Measurements from ENCODE around the gene KIF17. TPM values are rescaled to one million over a fixed set of nuclear protein-coding genes. Genes with fewer than 3 reads are reported as not detected.

The KIF17 gene
- total and polyA plus RNA-seq, 2 of the 8 experiments (the other 6 are each of a cell fraction or from before 2014, with no cell fraction given) = 6.9 to 10.4 TPM

DNA sequence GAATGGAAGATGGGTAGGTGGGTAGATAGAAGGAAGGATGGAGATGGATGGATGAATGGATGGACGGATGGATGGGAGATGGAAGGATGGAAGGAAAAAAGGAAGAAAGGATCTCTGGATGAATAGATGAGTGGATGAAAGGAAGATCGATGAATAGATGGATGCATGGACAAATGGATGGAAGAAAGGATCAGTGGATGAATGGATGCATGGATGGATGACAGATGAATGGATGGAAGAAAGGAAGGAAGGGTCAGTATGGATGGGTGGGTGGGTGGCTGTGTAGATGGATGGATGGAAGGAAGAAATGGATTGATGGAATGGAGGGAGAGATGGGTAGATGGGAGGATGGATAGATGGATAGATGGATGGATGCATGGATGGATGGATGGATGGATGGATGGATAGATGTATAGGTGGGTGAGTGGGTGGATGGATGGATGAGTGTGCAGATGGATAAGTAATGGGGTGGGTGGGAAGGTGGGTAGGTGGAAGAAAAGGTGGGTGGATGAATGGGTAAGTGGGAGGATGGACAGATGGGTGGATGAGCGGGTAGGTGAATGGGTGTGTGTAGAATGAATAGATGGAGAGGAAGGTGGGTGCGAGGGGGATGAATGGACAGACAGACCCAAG is 14.6 kb downstream of the KIF17 start:
- FAIRE-seq (no peak), DNase-seq (ENCODE audit: low read depth in 1 of 2, low spot score in 2 of 2) (no peak)
- peaks cover 8% of the 10 kb centered on the region; the same call in 1 of the 2 replicates for H3K23me2 ChIP-seq (ENCODE audit: low read depth, low read length)
- peak overlapping the region; percentile 77 for H3K56ac ChIP-seq (replicated peaks; ENCODE audit: insufficient read length, low read depth, low read length)
- no peak overlapping the region for H4K91ac ChIP-seq (replicated peaks; ENCODE audit: insufficient read length, low read length)
- H3K14ac ChIP-seq (ENCODE audit: insufficient read length) = no peak overlapping the region
- no peak overlapping the region for H4K8ac ChIP-seq (ENCODE audit: extremely low read depth, insufficient read depth, low read length)
- H2BK20ac ChIP-seq (ENCODE audit: low read length) = no peak overlapping the region
- H3K4me3 ChIP-seq (ENCODE audit: extremely low read depth in 1 of 4, insufficient read depth in 2 of 4, low read depth in 3 of 4, low read length in 4 of 4) = no peak overlapping the region
- no peaks in the 10 kb centered on the region; a peak in 2 of 8 replicates for H3K36me3 ChIP-seq (ENCODE audit: control insufficient read depth in 2 of 4, insufficient read depth in 4 of 4, low read length in 3 of 4)
- H4K5ac ChIP-seq (ENCODE audit: insufficient read length, low read depth, low read length) = no peak overlapping the region
- no peak overlapping the region for H3K4me2 ChIP-seq (ENCODE audit: insufficient read depth in 1 of 2, low read depth in 2 of 2, low read length in 2 of 2)
- H3K23ac ChIP-seq (ENCODE audit: insufficient read length) = no peak overlapping the region
- H3K79me2 ChIP-seq (ENCODE audit: control insufficient read depth in 1 of 2, insufficient read depth in 2 of 2, low read length in 2 of 2) = no peaks in the 10 kb centered on the region
- POLR2A ChIA-PET (ENCODE audit: partially characterized antibody) = interaction anchor here (1.0 kb wide), 1 partner anchor 35 kb away, joined by 3 read pairs; no protein-coding TSS in a partner anchor
- peaks cover 0 to 14% of the 10 kb centered on the region in 2 experiments for H4K20me1 ChIP-seq (replicated peaks in 1 of 2; ENCODE audit: control insufficient read depth in 1 of 2, insufficient read depth in 2 of 2, low read length in 2 of 2)
- no peak overlapping the region; the same call in 1 of the 2 replicates for H2BK5ac ChIP-seq (ENCODE audit: low read depth, low read length)
- H3K27ac ChIP-seq (ENCODE audit: low read depth, low read length) = no peak overlapping the region
- H2BK120ac ChIP-seq (replicated peaks; ENCODE audit: low read depth, low read length) = no peak overlapping the region
- WGBS, 2 experiments (ENCODE audit: extremely low coverage in 1 of 2, insufficient coverage in 1 of 2, insufficient read length in 1 of 2, insufficient replicate concordance in 2 of 2, low coverage in 1 of 2, low lambda C conversion rate in 2 of 2, missing lambda C conversion rate in 1 of 2) = 90 to 100% methylated on average over 4 of the region's 4 CpGs
- CTCF ChIA-PET (ENCODE audit: partially characterized antibody) = interaction anchor here (0.6 kb wide), 1 partner anchor 62 kb away, joined by 3 read pairs; no protein-coding TSS in a partner anchor
- no peak overlapping the region for H3K9ac ChIP-seq (replicated peaks in 1 of 4; ENCODE audit: extremely low read depth in 1 of 4, low read depth in 3 of 4, low read length in 3 of 4)
- no peaks in the 10 kb centered on the region for H3K4me1 ChIP-seq (replicated peaks in 1 of 4; ENCODE audit: control insufficient read depth in 3 of 4, insufficient read depth in 4 of 4, low read length in 3 of 4)
- no peaks in the 10 kb centered on the region for H3K9me3 ChIP-seq (ENCODE audit: insufficient read depth in 2 of 2, low read depth in 1 of 2, low read length in 1 of 2)
- no peak overlapping the region for H2AFZ ChIP-seq (ENCODE audit: low read length)
- no peak overlapping the region for H2AK5ac ChIP-seq (ENCODE audit: low read depth, low read length)
- H3K79me1 ChIP-seq (ENCODE audit: low read depth, low read length) = no peaks in the 10 kb centered on the region
- H2BK12ac ChIP-seq (ENCODE audit: low read depth, low read length) = no peak overlapping the region
- no peaks in the 10 kb centered on the region for H3K27me3 ChIP-seq (replicated peaks in 1 of 4; ENCODE audit: control insufficient read depth in 3 of 4, extremely low read depth in 1 of 4, insufficient read depth in 3 of 4, low read length in 3 of 4)
- no peak overlapping the region for H2BK15ac ChIP-seq (ENCODE audit: low read length)
- no peak overlapping the region for H3K18ac ChIP-seq (ENCODE audit: extremely low read depth, low read length)
- no peak overlapping the region for H3K4ac ChIP-seq (replicated peaks; ENCODE audit: insufficient read length, low read depth, low read length)
